Upper lobe of right lung (tissue), 1 donor: Measurements from ENCODE around the gene DDHD1. TPM values are rescaled to one million over a fixed set of nuclear protein-coding genes. Genes with fewer than 3 reads are reported as not detected.
"Not testable (repeated sequence)": the region's sequence is repeated elsewhere in the genome, so short reads cannot be mapped to it uniquely, and the experiment has no call there.

Experiments used
- ATAC-seq: fragments of 200-7000 bp; cut with Tn5 transposase; one replicate; pipeline ENCODE4 v1.9.1; 2020; ENCODE audit warnings: mild to moderate bottlenecking, moderate library complexity
- DNase-seq: peaks from one replicate; pipeline ENCODE4 v3.0.0-alpha.2; 2020
- H3K27ac ChIP-seq: fragments of 200-600 bp; one replicate; pipeline ENCODE4 v1.8.0; 2022
- H3K27me3 ChIP-seq: fragments of 200-600 bp; one replicate; pipeline ENCODE4 v1.8.0; 2022; ENCODE audit warnings: mild to moderate bottlenecking
- H3K36me3 ChIP-seq: fragments of 200-600 bp; one replicate; pipeline ENCODE4 v1.8.0; 2022
- H3K4me1 ChIP-seq: fragments of 200-600 bp; one replicate; pipeline ENCODE4 v1.8.0; 2022
- H3K4me3 ChIP-seq: fragments of 200-600 bp; one replicate; pipeline ENCODE4 v1.8.0; 2022; ENCODE audit warnings: mild to moderate bottlenecking
- H3K9me3 ChIP-seq: fragments of 200-600 bp; one replicate; pipeline ENCODE4 v1.8.0; 2022
- intact Hi-C: fragments of 100-400 bp; cut with DNase I; formaldehyde crosslinking; loops from one replicate; pipeline ENCODE4 v1.11.0; 2022
- total RNA-seq: library from RNA; stranded (reverse); fragmentation: NEBNext Ultra II Directional; extraction: Animal tissue kit (Norgen Biotek cat#: 25700); gene quantifications from one replicate; pipeline ENCODE4 v1.2.1, GENCODE V29; 2021
- TF ChIP-seq, protein P1 (sequence below): fragments of 200-600 bp; IDR thresholded peaks from one replicate; pipeline ENCODE4 v1.8.0; 2022; ENCODE audit warnings: antibody characterized with exemption
- donor health status: DM: no; HTN: yes; CAD: no; lungs with severe emphysema.

The DDHD1 gene
- total RNA-seq, 1 donor from 2014 or later: 25.3 TPM

DNA sequence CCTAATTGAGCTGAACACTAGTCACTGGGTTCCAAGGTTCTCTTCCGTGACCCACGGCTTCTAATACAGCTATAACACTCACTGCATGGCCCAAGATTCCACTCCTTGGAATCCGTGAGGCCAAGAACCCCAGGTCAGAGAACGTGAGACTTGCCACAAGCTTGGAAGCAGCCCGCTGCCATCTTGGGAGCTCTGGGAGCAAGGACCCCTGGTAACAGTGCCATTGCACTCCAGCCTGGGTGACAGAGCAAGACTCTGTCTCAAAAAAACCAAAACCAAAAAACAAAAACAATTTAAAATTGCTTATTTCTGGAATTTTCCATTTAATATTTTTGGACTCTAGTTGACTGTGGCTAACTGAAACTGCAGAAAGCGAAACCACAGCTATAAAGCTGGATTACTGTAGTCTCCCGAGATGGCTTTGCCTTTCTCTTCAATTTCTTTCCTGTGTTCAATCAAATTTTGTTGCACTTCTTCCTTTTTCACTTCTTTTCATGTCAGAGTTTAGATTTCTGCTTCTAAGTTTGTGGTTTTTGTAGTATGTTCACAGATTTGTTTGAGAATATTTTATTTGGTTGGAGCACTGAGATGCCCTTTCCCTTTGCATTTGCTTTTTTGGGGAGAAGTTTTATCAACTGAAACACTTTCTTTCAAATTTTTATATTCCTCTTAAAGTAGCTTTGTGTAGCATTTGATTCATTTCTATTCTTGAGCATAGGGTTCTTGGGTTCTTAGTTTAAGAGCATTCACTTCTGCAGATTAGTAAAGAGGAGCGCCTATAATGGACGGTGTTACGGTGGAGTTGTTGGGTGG is 44.6 kb downstream of the DDHD1 start:
- H3K27me3 ChIP-seq: no peaks in the 10 kb centered on the region
- H3K36me3 ChIP-seq: no peaks in the 10 kb centered on the region
- ATAC-seq (no peak), DNase-seq (no peak)
- H3K4me1 ChIP-seq: no peaks in the 10 kb centered on the region
- intact Hi-C loops: no loop called here
- H3K27ac ChIP-seq: peak overlapping the region; percentile 49
- H3K4me3 ChIP-seq: peak overlapping the region; percentile 32
- TF ChIP-seq, protein P1, sequence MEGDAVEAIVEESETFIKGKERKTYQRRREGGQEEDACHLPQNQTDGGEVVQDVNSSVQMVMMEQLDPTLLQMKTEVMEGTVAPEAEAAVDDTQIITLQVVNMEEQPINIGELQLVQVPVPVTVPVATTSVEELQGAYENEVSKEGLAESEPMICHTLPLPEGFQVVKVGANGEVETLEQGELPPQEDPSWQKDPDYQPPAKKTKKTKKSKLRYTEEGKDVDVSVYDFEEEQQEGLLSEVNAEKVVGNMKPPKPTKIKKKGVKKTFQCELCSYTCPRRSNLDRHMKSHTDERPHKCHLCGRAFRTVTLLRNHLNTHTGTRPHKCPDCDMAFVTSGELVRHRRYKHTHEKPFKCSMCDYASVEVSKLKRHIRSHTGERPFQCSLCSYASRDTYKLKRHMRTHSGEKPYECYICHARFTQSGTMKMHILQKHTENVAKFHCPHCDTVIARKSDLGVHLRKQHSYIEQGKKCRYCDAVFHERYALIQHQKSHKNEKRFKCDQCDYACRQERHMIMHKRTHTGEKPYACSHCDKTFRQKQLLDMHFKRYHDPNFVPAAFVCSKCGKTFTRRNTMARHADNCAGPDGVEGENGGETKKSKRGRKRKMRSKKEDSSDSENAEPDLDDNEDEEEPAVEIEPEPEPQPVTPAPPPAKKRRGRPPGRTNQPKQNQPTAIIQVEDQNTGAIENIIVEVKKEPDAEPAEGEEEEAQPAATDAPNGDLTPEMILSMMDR: no peak
- H3K9me3 ChIP-seq: no peaks in the 10 kb centered on the region

DNA sequence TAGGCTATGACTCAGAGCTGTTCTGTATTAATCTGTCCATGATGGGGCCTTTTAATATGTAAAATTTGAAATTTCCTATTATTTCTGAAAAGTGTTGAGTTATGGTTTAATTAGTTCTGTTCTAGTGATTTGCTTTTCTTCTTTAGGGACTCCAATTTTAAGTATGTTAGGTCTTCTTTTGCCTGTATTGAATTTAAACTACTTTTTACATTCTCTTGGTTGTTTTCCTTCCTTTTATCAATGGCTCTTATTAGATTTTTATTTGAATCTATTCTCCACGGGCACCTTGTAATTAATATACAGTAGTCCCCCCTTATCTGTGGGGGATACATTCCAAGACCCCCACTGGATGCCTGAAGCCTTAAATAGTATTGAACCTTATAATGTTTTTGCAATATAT is 46.4 kb downstream of the DDHD1 start:
- no peak for DNase-seq
- H3K36me3 ChIP-seq: no peaks in the 10 kb centered on the region
- no peak overlapping the region for H3K27ac ChIP-seq
- no peaks in the 10 kb centered on the region for H3K4me1 ChIP-seq
- H3K4me3 ChIP-seq: no peak overlapping the region
- intact Hi-C loops: no loop called here
- H3K27me3 ChIP-seq: no peaks in the 10 kb centered on the region
- no peak for ATAC-seq
- TF ChIP-seq, protein P1: no peak
- no peaks in the 10 kb centered on the region for H3K9me3 ChIP-seq

DNA sequence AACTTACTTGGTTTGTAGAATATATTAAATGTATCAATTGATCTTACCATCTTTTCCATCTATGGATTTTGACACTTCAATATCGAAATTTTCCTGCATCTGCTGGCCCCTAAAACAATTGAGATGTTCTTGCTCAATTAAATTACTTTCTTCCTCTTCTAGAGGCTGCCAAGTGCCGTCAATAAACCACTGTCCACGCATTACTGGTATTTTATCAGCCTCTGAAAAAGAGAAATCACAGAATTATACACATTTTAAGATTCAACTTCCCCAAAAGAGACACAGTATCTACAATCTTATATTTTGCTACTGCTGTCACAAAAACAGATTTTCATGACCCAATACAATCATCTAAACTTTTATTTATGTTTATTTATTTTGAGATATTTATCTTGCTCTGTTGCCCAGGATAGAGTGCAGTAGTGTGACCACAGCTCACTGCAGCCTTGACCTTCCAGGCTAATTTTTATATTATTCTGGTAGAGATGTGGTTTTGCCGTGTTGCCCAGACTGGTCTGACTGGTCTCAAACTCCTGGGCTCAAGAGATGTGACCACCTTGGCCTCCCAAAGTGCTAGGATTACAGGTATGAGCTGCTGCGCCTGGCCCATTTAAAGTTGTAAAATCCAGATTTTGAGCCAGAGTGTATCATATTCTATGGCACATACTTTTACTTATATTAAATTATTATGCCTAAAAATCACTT is 49.3 kb downstream of the DDHD1 start:
- peak; percentile 48 for ATAC-seq
- TF ChIP-seq, protein P1: no peak
- DNase-seq: no peak
- H3K27ac ChIP-seq: no peak overlapping the region
- H3K36me3 ChIP-seq: no peaks in the 10 kb centered on the region
- H3K9me3 ChIP-seq: no peaks in the 10 kb centered on the region
- no peak overlapping the region for H3K4me3 ChIP-seq
- H3K4me1 ChIP-seq: no peaks in the 10 kb centered on the region
- H3K27me3 ChIP-seq: no peaks in the 10 kb centered on the region
- intact Hi-C loops: no loop called here

DNA sequence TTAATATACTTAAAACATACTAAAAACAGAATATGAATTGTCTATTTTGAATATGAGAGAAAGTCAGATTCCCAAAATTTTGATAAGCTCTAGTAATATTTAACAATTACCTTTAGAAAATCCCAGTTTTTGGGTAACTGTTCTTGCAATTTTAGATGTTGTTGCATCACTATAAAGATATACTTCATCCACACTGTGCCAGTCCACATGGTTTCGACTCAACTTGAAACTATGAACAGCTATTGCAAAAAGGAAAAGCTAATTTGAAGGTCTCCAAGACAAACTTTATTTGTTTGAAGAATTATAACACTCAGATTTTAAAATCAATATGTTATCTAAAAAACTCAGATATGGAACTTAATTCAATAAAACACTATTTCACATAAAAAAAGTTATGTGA is 59.9 kb downstream of the DDHD1 start:
- Histone ChIP-seq H3K9me3 (no peaks in the 10 kb centered on the region), H3K27me3 (no peaks in the 10 kb centered on the region), H3K36me3 (no peaks in the 10 kb centered on the region), H3K4me1 (no peaks in the 10 kb centered on the region), H3K4me3 (no peak overlapping the region), H3K27ac (no peak overlapping the region)
- DNase-seq (no peak), ATAC-seq (no peak)
- TF ChIP-seq, protein P1: no peak
- intact Hi-C loops: no loop called here

DNA sequence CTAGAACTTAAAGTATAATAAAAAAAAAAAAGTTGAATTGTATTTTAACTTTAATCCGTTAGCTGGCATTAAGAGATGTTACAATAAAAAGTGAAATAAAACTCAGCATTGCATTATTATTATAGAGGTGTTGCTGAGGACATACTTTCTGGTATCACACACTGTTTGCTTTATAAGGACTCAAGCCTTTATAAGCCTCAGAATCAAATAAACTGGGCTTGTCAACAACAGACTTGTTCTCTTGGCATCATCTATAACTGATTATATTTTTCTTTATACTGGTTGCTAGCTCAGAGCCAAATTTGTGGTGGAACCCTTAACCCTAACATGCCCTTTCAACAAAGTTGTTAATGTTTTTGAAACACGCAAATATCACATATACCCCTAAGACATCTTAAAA is 62.3 kb downstream of the DDHD1 start:
- no peak overlapping the region for H3K4me3 ChIP-seq
- H3K27me3 ChIP-seq: no peaks in the 10 kb centered on the region
- intact Hi-C loops: no loop called here
- H3K36me3 ChIP-seq: no peaks in the 10 kb centered on the region
- TF ChIP-seq, protein P1: no peak
- no peaks in the 10 kb centered on the region for H3K9me3 ChIP-seq
- H3K4me1 ChIP-seq: no peaks in the 10 kb centered on the region
- DNase-seq: no peak
- no peak for ATAC-seq
- no peak overlapping the region for H3K27ac ChIP-seq

DNA sequence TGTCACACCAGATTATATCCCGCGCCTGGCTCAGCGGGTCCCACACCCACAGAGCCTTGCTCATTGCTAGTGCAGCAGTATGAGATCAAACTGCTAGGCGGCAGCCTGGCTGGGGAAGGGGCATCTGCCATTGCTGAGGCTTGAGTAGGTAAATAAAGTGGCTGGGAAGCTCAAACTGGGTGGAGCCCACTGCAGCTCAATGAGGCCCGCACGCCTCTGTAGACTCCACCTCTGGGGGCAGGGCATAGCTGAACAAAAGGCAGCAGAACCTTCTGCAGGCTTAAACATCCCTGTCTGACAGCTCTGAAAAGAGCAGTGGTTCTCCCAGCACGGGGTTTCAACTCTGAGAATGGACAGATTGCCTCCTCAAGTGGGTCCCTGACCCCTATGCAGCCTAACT is 68.2 kb downstream of the DDHD1 start:
- H3K27ac ChIP-seq, H3K4me1 ChIP-seq, H3K27me3 ChIP-seq, H3K36me3 ChIP-seq, DNase-seq, ATAC-seq, H3K4me3 ChIP-seq, intact Hi-C loops, H3K9me3 ChIP-seq: not testable (repeated sequence)
